ENCODE measurements around the gene SLC1A6.
"Not testable (repeated sequence)": the region's sequence is repeated elsewhere in the genome, so short reads cannot be mapped to it uniquely, and the experiment has no call there.

SLC1A6 gene

DNA sequence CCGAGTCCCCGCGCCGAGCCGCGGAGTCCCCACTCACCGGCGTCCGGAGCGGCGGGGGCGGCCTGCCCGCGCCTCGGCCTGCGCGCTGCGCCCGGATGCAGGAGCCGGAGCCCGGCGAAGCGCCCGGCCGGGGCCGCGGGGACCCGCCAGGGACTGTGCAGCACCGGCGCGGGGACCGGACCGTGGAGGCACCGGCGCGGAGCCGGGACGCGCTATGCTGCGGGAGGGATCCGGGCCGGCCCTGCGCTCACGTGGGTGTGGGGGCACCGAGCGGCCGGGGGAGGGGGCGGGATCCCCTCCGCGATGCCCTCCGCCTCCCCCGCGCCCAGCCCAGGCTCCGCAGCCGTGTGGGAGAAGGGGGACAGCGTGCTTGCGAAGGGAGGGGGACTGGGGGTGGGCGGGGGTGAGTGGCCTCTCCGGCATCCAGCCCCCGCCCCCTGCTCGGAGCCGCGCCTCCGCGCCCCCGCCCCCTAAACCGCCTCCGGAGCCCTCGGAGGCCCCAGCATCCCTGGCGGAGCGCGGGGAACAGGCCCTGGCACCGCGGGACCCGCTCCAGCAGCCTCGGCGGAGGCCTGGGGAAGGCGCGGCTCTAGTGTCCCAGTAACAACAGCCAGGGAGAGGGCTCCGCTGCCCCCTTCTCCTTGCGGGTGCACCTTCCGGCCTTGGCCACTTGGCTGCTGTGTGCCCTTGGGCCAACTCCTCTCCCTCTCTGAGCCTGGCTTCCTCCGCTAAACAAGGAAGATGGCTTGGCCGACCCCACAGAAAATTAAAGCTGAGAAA lies at the start of gene SLC1A6:
TSS of gene SLC1A6 (minus strand) at position 389 of the 780 bp plus-strand sequence. CDS start 6,954 bp downstream, outside the sequence.
- peak; percentile 3 for DNase-seq

DNA sequence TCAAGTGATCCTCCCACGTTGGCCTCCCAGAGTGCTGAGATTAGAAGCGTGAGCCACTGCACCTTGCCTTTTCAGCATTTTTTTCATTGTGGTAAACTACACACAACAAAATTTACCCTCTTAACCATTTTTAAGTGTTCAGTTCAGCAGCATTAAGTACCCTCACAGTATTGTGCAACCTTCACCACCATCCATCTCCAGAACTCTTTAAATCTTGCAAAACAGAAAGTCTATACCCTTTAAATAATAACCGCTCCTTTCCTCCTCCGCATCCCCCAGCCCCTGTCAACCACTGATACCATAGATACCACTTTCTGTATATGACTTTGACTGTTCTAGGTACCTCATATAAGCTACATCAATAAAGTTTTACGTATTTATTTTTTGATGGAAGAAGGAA lies 48.8 kb upstream of the SLC1A6 start:
- DNase-seq, result no peak

DNA sequence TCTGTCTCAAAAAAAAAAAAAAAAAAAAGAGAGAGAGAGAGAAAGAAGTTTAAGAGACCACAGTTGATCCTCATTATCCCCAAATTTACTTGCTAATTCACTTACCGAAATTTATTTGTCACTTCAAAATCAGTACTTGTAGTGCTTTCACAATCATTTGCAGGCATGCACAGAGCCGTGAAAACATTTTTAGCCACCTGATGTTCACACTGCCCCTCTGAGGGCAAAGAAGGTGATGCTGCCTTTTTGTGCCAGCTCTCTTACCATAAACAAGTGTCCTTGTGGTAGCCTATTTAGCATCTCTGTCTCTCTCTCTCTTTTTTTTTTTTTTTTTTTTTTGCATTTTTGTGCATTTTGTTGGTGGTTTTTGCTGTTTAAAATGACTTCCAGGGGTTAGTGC lies 45.6 kb upstream of the SLC1A6 start:
- DNase-seq, result no peak

DNA sequence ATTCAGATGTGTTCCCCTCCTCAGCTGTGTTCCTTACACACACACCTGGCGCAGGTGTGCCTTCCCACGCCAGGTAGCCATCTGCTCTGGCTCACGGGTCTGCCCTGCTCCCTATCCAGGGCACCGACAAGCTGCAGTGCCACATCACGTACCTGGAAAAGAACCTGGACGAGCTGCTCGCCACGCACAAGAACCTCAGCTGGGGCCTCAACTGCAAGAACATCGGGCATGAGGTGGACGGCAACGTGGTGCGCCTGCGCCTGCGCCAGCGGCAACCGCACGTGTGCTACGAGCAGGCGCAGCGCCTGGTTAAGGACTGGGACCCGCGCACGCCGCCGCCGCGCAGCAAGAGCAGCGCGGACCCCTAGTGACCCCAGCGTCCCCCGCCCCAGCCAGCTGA lies 43.1 kb upstream of the SLC1A6 start:
- DNase-seq, result no peak

DNA sequence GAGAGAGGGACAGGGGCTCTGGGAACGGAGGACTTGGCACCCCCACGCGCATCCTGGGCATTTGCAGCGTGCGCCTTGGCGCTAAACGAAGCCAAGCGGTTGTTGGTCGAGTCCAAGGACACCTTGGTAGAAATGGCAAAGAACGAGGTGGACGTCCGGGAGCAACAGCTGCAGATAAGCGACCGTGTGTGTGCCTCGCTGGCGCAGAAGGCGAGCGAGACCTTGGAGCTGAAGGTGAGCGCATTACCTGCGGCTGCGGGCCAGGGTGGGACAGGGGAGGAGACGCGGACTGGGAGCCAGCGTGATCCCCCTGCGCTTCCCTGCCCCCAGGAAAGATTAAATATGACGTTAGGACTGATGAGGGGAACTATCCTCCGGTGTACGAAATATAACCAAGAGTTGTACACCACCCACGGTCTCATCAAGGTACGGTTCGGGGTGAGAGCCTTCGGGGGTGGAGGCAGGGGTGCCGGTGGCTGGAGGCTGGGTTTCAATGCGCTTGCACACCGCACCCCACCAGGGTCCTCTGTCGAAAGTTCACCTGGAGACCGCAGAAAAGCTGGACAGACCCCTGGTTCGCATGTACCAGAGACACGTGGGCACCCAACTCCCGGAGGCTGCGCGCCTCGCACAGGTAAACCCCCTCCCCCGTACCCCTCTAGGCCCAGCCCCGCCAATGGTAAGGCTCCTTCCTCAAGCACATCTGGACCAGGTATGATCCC lies 41.8 kb upstream of the SLC1A6 start:
- DNase-seq, result no peak

DNA sequence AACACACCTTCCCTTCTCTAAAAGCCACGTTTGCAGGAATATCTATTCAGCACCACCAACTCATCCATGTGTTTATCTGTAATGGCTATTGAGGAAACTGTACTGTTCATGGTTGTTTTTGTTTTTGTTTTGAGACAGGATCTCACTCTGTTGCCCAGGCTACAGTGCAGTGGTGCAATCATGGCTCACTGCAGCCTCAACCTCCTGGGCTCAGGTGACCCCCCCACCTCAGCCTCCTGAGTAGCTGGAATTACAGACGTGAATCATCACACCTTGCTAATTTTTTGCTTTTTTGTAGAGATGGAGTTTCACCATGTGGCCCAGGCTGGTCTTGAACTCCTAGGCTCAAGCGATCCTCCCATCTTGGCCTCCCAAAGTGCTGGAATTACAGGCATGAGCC lies 39.2 kb upstream of the SLC1A6 start:
- not testable (repeated sequence) for DNase-seq

DNA sequence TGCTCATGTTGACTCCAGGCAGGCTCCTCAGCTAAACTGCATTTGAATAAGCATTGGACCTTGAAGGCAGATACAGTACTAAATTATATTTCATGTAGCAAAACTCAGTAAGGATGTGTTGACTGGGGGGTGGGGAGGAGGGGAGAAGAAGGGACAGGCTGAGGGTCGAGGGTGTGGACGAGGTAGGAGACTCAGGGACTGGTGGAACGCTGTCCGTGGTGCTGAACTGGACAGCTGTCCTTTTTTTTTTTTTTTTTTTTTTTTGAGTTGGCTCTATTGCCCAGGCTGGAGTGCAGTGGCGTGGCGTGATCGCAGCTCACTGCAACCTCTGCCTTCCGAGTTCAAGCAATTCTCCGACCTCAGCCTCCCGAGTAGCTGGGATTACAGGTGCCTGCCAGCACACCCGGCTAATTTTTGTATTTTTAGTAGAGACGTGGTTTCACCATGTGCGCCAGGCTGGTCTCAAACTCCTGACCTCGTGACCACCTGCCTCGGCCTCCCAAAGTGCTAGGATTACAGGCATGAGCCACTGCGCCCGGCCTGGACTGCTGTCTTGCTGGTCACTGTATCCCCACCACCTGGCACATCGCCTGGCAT lies 36.4 kb upstream of the SLC1A6 start:
- DNase-seq, result no peak

DNA sequence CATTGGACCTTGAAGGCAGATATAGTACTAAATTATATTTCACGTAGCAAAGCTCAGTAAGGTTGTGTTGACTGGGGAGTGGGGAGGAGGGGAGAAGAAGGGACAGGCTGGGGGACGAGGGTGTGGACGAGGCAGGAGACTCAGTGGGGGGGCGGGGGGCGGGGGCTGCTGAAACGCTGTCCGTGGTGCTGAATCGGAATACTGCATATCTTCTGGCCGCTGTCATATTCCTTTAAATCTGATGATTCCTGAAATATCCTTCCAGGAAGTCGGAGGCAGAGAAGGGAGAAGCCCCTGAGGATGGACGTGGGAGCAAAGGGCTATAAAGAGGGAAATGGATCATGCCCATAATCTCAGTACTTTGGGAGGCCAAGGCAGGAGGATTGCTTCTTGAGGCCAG lies 34.9 kb upstream of the SLC1A6 start:
- DNase-seq, result no peak

DNA sequence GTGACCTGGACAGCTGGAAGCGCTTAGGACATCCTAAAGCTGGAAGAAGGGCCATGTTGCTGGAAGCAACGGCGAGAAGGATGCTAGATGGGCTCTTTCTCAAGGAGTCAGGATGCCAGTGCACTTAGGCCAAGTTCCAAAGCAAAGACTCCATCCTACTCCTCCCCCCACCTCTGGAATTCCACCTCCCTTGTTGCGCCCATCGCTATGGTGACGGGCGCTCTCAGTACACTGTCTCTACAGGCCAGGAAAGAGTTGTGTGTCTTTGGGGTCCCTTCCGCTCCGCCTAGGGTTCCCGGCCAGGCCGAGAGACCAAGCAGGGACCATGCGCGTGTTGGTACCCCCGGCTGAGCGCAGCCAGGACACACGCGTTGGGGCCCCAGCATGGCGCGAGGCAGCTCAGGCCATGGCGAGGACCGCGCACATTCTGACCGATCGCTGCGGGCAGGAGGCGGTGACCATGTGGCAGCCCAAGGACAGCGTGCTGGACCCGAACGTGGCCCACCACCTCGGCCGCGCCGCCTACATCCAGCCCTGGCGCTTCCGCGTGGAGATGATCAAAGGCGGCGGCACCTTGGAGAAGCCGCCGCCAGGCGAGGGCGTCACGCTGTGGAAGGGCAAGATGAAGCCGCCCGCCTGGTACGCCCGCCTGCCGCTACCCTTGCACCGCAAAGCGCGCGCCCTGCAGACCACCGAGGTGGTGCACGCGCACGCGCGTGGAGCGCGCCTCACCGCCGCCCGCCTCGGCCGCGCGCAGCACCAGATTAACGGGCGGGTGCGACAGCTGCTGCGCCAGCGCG lies 31.0 kb upstream of the SLC1A6 start:
- DNase-seq, result no peak

DNA sequence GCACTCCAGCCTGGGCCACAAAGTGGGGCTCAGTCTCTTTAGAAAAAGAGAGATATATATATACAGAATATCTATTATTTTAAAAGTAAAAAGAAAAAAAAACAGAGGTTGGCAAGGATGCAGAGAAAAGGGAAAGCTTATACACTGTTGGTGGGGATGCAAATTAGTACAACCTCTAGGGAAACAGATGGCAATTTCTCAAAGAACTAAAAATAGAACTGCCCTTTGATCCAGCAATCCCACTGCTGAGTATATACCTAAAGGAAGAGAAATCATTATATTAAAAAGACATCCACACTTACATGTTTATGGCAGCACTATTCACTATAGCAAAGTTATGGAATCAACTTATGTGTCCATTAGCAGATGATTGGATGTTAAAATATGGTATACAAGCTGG lies 28.6 kb upstream of the SLC1A6 start:
- DNase-seq, result no peak

DNA sequence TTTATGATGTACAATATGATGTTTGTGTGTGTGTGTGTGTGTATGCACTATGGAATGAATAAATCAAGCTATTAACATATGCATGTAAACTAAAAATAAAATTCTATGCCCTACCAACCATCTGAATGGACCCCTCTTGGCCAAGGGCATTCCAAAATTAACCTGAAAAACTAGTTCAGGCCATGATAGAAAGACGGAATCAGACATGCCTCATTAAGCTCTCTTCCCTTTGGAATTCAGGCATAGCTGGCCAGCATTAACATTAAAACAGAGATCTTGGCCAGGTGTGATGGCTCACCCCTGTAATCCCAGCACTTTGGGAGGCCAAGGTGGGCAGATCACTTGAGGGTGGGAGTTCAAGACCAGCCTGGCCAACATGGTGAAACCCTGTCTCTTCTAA lies 18.3 kb upstream of the SLC1A6 start:
- DNase-seq, result no peak

DNA sequence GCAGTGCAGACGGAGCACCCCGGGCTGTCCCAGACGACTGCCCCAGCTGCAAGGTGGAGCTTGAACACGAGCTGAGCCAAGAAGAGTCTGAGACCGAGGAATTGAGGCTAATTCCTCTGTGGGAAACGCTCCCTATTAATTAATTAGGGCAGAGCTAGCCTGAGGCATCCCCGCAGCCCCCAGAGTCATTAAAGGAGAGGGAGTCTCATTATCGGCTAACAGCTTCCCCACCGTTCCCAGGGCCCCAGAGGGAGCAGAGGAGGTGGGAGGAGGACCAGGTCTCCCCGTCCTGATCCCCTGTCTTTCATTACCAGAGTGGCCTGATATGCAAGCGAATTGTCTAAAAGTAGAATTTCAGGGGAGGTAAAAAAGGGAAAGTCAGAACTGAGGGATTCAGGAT lies 13.1 kb upstream of the SLC1A6 start:
- DNase-seq, result no peak

DNA sequence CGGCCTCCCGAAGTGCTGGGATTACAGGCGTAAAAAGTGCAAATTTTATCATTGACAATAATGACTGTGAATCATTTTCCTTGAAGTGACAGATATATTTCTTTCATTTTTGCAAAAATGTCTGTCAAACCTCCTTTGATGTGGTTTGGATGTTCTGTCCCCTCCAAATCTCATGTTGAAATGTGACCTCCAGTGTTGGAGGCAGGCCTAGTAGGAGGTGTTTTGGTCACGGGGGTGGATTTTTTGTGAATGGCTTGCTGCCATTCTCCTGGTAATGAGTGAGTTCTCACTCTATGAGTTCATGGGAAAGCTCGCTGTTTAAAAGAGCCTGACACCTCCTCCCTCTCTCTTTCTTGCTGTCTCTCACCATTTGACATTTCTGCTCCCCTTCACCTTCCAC lies 5.5 kb upstream of the SLC1A6 start:
- DNase-seq, result no peak

DNA sequence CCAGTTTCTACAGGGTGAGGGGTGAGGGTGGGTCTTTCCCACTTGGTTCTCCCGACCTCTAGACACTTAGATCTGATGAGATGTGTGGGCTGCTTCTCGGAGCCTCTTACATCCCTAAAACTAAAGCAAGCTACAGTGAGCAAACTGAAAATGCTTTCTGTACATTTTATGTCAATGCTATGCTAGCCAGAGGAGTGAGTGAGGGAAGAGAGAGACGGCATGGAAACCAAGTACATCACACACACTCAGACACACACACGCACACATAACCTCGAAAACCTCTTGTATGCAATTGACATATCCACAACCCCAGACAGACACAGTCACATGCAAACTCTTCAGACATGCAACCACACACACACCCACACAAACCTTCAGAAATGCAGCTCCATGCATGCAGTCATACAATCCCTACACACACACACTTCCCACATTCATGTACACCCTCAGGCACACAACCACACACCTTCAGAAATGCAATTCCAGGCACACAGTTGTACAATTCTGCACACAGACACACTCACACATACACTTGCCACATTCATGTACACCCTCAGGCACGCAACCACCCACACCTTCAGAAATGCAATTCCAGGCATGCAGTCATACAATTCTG lies 1.4 kb downstream of the SLC1A6 start:
- no peak for DNase-seq

DNA sequence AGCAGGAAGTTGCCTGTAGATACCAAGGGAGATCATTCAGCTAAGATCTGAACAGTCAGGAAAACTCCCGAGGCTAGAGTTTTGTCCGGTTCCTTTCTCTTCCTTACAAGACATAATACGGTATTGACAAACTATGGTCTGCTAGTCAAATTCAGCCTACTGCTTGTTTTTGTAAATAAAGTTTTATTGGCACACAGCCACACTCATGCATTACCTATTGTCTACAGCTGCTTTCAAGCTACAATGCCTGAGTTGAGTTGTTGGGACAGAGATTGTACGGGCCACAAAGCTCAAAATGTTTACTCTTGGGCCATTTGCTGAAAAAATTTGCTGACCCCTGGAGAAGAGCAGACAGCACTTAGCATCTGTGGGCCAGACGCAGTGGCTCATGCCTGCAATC lies 2.5 kb downstream of the SLC1A6 start:
- no peak for DNase-seq

DNA sequence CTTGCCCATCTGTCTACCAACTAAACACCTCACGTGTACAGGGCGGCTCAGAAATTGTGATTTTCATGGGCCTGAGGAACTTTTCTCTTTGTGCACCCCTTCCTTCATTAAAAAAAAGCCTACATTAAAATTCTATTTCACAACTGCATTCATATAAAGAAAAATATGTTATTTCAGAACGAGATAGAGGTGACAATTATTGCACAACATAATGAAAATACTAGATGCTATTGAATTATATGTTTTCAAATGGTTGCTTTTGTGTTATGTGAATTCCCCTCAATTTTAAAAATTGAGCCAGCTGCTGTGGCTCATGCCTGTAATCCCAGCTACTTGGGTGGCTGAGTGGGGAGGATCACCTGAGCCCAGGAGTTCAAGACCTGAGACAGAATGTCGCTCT lies 5.2 kb downstream of the SLC1A6 start:
- no peak for DNase-seq

DNA sequence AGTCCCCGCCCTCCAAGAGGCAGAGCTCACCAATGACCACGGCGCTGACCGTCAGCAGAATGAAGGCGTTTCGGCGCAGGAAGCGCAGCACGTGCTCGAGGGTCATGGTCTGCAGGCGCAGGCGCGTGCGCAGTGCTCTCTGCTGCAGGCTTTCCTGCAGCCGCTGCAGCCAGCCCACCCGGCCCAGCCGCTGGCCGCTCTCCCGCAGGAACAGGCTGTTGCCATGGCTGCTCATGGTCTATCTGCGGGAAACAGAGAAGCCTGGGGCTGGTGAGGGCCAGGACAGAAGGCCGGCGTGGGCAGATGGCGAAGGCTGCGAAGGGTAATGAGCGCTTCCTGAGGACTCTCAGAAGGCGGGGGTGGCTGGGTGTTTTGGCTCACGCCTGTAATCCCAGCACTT lies 7.0 kb downstream of the SLC1A6 start:
- DNase-seq, result no peak

DNA sequence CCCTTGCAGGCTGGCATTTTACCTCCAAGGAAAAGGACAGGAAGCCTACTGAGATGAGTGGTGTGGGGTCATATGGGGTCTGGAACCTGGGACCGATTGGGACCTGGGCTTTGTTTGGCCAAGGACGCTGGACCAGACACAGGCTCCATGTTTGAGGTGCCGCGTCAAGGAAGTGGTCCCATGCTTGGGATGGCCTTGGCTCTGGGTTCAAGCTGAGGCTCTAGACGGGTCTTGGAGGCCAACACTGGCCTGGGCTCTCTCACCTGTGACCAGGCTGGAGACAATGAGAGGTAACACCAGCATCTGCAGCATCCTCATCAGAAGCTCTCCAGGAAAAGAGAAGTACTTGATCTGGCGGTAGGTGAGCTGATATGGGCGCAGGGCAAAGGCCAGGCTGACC lies 8.2 kb downstream of the SLC1A6 start:
- DNase-seq, result no peak

DNA sequence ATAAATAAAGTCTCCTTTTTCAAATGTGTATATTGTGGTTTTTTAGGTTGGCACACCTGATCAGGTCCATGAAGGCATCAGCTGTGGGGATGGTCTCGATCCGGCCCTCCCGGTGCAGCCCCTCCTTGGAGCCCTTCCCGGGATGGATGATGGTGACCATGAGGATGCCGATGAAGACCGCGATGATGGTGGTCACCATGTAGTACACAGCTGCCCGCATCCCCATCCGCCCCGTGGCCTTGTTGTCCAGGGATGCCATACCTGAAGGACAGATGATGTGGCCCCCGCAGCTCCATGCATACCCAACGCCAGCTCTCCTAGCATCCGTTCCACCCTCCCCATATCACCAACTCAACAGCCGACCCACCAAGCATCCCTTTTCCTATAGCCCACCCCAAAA lies 11.4 kb downstream of the SLC1A6 start:
- DNase-seq, result no peak

DNA sequence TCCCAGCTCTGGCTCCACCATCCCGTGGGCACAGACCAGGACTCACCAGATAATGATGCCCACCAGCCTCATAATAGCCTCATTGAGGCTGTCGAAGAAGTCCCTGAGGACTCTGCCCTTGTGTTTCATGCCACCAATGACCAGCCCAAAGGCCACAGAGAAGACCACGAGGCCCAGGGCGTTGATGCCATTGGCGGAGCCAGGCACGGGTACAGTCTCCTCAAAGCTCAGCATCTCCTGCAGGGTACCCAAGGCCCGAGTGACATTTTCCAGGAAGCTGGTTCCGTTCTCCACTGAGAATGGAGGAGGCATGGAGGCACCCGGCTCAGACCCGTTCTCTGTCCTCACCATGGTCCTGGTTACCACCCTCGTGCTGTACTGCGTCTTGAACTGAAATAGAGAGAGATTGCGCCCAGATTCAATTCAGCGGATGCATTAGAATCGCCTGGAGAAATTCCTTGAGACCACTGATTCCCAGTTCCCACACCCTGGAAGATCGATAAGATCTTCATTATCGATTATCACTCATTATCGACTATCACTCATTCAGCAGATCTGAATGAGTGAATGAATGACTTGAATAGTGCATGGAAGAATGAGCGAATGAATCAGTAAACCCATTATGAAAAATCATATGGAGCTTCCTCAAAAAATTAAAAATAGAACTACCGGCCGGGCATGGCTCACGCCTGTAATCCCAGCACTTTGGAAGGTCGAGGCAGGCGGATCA lies 17.5 kb downstream of the SLC1A6 start:
- DNase-seq, result no peak

DNA sequence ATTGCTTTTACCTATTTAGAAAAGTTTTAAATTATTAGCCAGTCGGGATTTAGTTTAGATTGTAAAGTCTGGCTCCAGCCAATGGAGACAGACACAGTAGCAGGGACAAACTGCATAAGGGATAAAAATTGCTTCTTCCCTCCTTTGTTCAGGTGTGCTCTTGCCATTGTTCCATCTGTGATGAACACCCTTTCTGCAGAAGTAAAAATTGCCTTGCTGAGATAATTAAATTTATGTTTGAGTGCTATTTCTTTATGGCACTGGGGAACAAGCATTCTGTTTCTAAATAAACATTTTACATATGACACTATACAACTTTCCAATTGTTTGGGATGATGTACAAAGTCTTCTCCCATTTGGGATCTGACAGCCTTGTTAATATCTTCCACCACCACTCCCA lies 20.4 kb downstream of the SLC1A6 start:
- no peak for DNase-seq

DNA sequence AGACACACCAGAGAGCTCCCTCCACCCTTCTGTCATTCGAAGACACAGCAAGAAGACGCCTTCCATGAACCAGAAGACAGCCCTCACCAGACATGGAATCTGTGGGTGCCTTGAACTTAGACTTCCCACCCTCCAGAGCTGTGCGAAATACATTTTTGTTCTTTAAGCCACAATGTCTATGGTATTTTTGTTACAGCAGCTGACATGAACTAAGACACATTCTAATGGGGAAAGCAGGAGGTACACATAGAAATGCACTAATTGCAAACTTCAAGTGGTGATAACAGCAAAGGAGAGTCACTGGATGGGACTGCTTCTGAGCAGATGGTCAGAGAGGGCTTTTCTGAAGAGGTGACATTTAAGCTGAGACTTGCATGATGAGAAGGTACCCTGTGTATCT lies 22.2 kb downstream of the SLC1A6 start:
- DNase-seq, result no peak
